SU-DHL-6 (cell line): ENCODE measurements around the gene GABRA6.

Experiments used
- CTCF ChIP-seq: fragments of 200-600 bp; sonication (generic); IDR thresholded peaks from one replicate; pipeline ENCODE4 v1.5.1; 2017; ENCODE audit warnings: antibody characterized with exemption, mild to moderate bottlenecking, low read length, moderate library complexity; ENCODE audit not compliant: insufficient read depth, poor library complexity, severe bottlenecking
- EZH2phosphoT487 ChIP-seq: fragments of 200-600 bp; sonication (generic), shearing (Covaris generic); conservative IDR thresholded peaks from 2 replicates; pipeline ENCODE4 v1.6.1; 2018; ENCODE audit warnings: mild to moderate bottlenecking, antibody characterized with exemption, low read length, moderate library complexity, mixed read lengths

- TF ChIP-seq CTCF (no peak), EZH2phosphoT487 (no peak)
Observed at GRCh38 chr5:161686149-161686548, 628 bp downstream of the GABRA6 start.
